Occipital lobe (tissue), 2 donors: ENCODE results near the gene DBR1. TPM values are rescaled to one million over a fixed set of nuclear protein-coding genes. Genes with fewer than 3 reads are reported as not detected.
"Not testable (repeated sequence)": the region's sequence is repeated elsewhere in the genome, so short reads cannot be mapped to it uniquely, and the experiment has no call there.

Source experiments
- DNase-seq: peaks from one replicate; lab custom pipeline; 2025; lab: John Stamatoyannopoulos, UW
- total RNA-seq: library from RNA; depleted of rRNA; stranded (reverse); fragments of >200 nt; gene quantifications from one replicate; pipeline ENCODE4 v1.2.3, GENCODE V29; 2014

DBR1 gene
- total RNA-seq, 1 donor from 2014 or later = 38.8 TPM

GRCh38 chr3:138186803-138187295 lies 12.1 kb upstream of the DBR1 start:
- no peak for DNase-seq

DNA sequence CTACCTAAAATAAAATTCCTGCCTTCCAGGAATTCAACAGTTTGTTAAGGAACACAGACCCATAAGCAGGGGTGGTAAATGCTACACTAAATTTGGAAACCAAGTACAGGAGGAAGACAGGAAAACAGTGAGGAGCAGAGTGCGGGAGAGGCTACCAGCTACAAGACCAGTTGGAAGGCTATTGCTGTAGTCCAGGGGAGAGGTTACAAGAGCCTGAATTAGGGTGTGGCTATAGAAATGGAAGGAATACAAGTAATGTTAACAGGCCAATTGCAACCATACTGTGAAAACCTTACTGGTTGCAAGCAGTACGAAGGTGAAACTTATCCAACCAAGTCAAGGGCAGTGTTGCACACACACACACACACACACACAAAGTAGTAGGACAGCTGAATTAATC lies 11.5 kb upstream of the DBR1 start:
- no peak for DNase-seq

DNA sequence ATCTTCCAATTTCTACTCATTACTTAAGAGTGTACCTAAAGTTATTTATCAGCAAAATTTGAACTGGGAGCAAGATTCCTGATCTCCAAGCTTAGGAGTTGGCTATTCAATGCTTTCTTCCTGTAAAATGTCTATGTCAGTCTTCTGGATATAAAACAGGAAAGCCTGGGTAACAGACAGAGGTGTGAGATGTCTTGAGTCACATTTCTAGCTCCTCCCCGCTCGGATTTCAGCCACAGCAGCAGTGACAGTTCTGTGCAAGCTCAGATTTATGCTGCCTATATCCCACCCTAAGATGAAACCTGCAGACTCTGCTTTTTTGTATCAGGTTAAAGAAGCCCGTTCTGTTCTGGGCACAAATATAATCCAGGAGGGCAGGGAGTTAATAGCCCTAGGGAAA lies 10.3 kb upstream of the DBR1 start:
- DNase-seq = no peak

DNA sequence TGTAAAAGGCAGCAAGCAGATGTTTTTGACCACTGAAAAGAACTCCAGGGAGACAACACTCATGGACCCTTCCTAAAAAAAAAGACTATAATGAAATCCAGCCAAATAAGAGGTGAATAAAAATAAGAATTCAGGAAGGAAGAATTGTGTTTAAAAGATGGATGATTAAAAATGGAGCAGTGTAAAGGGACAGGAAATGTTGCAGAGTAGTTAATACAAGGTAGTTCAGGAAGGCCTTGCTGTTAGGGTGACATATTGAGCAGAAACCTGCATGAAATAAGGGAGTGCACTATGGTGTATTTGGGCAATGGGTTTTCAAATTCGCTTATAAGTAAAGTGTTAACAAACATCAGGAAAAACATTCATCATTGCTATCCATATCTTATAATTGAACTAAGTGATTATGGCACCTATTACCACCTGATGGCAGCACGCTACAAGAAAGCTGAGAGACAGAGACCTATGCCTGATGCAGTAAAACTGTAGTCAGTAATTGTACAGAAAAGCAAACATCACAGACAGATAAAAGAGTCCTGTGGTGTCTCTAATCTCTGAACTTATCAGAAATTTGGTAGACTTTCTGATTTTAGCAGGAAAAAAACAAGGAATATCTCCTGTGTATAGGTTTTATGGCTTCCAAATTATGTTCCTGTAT lies 5.8 kb upstream of the DBR1 start:
- DNase-seq = no peak

- no peak for DNase-seq
These were observed 826 bp downstream of the DBR1 start for GRCh38 chr3:138173769-138174420.

GRCh38 chr3:138172625-138173024 lies 2.1 kb downstream of the DBR1 start:
- no peak for DNase-seq

- no peak for DNase-seq
These were observed 9.7 kb downstream of the DBR1 start for GRCh38 chr3:138165061-138165460.

DNA sequence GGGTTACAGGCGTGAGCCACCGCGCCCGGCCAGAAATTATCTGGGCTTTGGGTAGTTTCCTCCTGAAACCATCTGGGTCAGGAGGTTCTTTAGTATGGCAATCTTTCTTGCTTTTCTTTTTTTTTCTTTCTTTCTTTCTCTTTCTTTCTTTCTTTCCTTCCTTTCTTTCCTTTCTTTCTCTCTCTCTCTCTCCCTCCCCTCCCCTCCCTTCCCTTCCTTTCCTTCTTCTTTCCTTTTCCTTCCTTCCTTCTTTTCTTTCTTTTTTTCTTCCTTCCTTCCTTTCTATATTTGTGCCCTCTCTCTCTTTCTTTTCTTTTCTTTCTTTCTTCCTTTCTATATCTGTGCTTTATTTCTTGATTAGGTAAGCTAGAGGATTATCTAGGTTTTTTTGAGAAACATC lies 17.0 kb downstream of the DBR1 start:
- no peak for DNase-seq

- no peak for DNase-seq
These were observed 20.2 kb downstream of the DBR1 start for GRCh38 chr3:138154534-138154933.

GRCh38 chr3:138148503-138148902 lies 26.2 kb downstream of the DBR1 start:
- DNase-seq = no peak

DNA sequence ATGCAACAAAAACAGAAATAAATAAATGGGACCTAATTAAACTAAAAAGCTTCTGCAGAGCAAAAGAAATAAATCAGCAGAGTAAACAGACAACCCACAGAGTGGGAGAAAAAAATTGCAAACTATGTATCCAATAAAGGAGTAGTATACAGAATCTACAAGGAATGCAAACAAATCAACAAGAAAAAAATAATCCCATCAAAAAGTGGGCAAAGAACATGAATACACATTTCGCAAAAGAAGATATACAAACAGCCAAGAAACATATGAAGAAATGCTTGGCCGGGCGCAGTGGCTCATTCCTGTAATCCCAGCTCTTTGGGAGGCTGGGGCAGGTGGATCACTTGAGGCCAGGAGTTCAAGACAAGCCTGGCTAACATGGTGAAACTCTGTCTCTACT lies 32.5 kb downstream of the DBR1 start:
- DNase-seq = not testable (repeated sequence)

- DNase-seq = no peak
These were observed 33.8 kb downstream of the DBR1 start for GRCh38 chr3:138140940-138141339.

GRCh38 chr3:138139691-138140090 lies 35.0 kb downstream of the DBR1 start:
- no peak for DNase-seq

DNA sequence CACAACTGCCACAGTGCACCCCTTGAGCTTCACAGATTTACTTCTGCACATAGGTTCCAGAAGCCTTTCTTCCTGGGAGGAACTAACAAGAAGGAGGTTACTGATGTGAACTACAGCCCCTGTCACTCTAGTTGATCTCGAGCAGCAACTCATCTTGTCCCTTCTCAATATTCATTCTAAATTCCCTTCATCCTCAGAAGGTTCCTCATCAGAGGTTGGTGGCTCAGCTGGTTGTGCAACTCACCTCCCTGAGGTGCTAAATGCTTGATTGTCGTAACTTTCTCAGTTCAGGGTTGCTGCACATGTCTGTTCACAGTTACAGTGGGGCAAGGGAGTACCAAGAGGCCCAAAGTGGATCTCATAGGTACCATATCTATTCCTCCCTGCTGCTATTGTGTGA lies 36.9 kb downstream of the DBR1 start:
- no peak for DNase-seq

- DNase-seq = no peak
These were observed 38.5 kb downstream of the DBR1 start for GRCh38 chr3:138136201-138136600.

DNA sequence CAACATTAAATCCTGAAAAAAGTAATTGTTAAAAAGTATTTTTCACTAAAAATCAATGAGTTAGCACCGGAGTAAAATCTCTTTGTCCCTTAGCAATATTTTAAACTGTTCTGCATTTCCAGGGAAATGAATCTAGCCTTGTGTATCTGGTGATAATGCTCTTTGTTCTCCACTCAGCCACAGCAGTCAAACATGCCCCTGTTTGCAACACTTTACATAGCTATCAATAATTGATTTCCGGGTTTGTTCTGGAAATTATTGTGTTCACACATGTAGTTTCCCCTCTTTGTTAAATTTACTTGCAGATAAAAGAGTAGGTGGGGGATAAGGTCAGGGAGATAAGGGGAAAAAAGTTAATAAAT lies 38.9 kb downstream of the DBR1 start:
- DNase-seq = no peak

GRCh38 chr3:138135146-138135832 lies 39.4 kb downstream of the DBR1 start:
- no peak for DNase-seq

GRCh38 chr3:138132239-138132638 lies 42.5 kb downstream of the DBR1 start, which contains the start of gene A4GNT:
TSS of gene A4GNT (minus strand) at chr3:138132390. CDS start at chr3:138131256, 1,134 bp downstream.
- no peak for DNase-seq

- no peak for DNase-seq
These were observed 46.9 kb downstream of the DBR1 start for GRCh38 chr3:138127636-138128365.

DNA sequence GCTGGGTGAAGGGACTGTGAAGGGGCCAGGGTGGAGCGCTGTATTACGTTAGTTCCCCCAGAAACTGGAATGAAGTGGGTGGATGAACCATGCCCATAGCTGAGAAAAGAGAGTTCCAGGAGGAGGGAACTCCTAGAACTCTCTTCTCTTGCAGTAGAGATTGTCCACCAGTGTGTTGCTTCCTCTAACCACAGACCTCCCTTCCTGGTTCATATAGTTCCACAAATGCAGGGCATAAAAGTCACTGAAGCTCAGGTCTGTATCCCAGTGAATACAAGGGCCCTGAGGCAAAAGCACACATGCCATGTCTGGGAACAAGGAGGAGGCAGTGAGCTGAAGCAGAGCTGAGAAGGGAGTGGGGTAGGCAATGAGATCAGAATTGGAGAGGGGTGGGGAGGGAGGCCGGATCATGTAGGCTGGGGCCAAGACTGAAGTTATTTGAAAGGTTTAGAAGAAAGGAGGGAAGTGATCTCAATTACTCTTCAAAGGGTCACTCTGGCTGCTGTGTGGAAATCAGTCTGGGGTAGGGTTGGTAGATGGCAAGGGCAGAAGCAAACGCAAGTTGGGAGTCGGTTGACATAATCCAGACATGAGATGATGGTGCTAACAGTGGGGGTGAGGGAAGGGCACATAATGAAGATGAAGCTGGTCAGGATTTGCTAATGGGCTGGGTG lies 49.0 kb downstream of the DBR1 start:
- DNase-seq = no peak

DNA sequence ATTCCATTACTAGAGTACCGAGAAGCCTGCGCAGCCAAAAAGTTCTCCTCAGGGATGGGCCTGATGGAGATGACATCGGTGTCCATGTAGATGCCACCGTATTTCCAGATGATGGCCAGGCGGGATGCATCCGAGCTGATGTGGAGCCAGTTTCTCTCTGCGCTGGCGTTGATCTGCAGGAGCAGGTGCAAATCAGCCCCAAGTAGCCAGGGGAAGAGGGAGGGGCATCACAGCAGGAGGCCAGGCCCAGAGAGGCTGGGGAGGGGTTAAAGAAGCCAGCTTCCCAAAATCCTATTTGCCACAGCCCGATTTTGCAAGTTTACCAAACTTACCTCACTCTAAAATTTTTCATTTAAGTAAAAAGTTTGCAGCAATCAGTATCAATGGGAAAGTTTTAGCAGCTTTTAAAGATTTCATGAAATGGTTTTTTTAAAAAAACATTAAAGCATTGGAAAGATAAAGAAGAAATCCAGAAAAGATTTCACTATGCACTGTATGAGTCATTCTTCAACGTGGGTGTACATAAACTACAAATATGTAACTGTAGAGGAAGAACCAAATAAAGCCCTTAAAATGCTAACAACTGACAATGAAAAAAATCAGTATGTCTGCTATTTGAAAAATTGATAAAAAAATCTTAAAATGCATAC lies 49.9 kb downstream of the DBR1 start:
- no peak for DNase-seq
